AG04449 (cell line): ENCODE measurements around the gene KIAA0513.

ENCODE experiments used
- CTCF ChIA-PET: fragments of 350-600 bp; formaldehyde crosslinking; extraction: SDS; loops from one replicate; lab custom pipeline; 2021; ENCODE audit warnings: antibody characterized with exemption; lab: Yijun Ruan, JAX
- POLR2A ChIA-PET: fragments of 400-600, 350-600 bp; formaldehyde crosslinking; extraction: SDS; loops from one replicate; lab custom pipeline; 2020; ENCODE audit warnings: antibody characterized with exemption, inconsistent platforms; lab: Yijun Ruan, JAX
- DNase-seq: peaks from one replicate; pipeline ENCODE4 v3.0.0-alpha.2; 2010; ENCODE audit warnings: low read depth, low spot score
- H3K4me3 ChIP-seq: 2 replicates; pipeline ENCODE4 v1.5.1; 2011; ENCODE audit warnings: low read depth, mild to moderate bottlenecking, control low read depth, low read length
- CTCF ChIP-seq: IDR thresholded peaks from one replicate; pipeline ENCODE4 v1.5.1; 2011; ENCODE audit warnings: mild to moderate bottlenecking, moderate library complexity, low read length, control low read depth, inconsistent platforms; ENCODE audit not compliant: insufficient read depth; ENCODE audit errors: missing control alignments

KIAA0513 gene

DNA sequence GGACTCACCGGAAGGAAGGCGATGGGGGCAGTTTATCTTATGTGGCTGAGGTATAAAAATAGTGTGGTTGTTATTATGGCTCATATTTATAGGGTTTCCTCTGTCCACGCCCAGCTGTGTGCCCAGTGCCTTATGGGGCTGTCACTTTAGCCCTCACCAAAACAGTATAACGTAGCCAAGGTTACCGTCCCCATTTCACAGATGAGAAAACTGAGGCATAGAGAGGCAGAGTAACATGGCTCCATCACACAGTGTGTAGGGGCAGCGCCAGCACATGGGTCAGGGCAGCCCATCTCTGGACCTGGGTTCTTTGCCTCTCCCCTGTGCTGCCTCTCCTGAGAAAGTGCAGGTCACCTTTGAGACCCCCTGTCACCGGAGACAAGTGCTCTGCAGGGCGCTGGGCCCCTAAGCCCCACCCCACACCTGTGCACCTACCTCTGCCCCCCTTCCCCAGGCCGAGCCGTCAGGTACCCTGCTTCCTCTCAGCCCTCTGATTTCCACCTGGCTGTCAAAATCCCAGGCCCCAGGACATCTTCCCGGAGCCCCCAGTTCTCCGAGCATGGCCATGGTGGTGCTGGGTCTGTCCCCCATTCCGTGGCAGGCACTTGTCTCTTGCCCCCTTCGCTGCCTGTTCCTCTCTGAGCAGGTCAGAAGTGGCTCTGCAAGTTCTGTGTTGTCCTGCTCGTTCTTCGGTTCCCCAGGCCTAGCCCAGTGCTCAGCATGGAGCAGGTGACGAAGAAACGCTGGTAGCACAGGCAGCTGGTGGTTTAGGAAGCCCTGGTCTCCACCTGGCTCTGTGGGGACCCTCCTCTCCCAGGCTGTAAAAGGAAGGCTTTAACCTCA, 7.2 kb downstream of the KIAA0513 start:
- DNase-seq: no peak
- TF ChIP-seq CTCF: no peak
- no peak overlapping the region for H3K4me3 ChIP-seq
- ChIA-PET CTCF (no interaction called here), POLR2A (interaction anchor here (0.6 kb wide), 1 partner anchor 60 kb away, joined by 3 read pairs; no protein-coding TSS in a partner anchor)

DNA sequence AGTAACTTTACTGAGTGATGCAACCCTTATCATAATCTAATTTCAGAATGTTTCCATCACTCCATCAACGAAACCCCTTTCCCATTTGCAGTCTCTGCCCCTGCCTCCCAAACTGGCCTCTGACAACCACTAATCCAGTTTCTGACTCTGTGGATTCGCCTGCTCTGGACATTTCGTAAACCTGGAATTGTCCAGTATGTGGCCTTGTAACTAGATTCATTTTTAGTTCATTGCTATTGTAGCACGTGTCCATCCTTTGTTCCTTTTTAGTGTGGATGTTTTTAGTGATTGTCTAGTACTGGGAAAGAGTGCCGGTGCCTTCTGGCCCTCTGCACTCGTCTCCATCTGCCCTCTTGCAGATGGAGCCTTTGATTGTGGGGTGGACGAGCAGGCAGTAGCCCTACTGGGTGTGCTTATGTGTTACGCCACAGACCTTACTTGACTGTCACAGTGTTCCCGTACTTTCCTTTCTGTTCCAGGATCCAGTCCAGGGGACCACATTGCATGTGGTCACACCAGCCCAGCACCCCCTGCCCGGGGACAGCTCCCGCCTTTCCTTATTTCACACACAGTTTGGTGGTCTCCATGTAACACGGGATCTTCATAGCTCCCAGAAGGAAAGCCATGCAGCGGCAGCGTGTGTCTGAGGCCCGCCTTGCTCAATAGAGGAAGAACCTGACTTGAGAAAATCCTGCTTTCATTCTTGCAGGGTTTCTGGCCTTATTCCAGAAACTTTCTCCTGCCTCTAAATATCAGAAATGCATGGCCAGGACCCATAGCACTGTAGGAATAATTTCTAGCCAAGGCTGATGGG, 8.8 kb downstream of the KIAA0513 start:
- H3K4me3 ChIP-seq: no peak overlapping the region
- no peak for DNase-seq
- CTCF ChIA-PET: interaction anchor here (1.0 kb wide), 1 partner anchor 282 kb away, joined by 3 read pairs; no protein-coding TSS in a partner anchor
- TF ChIP-seq CTCF: no peak
- POLR2A ChIA-PET: no interaction called here

- ChIA-PET POLR2A (no interaction called here), CTCF (interaction anchor here (1.0 kb wide), 1 partner anchor 283 kb away, joined by 3 read pairs; no protein-coding TSS in a partner anchor)
- H3K4me3 ChIP-seq: no peak overlapping the region
- no peak for DNase-seq
- no peak for TF ChIP-seq CTCF
Measured at GRCh38 chr16:85037050-85037410, 9.4 kb downstream of the KIAA0513 start.

GRCh38 chr16:85037721-85038120, 10.1 kb downstream of the KIAA0513 start:
- ChIA-PET CTCF (interaction anchor here (1.0 kb wide), 1 partner anchor 283 kb away, joined by 3 read pairs; no protein-coding TSS in a partner anchor), POLR2A (no interaction called here)
- DNase-seq: no peak
- TF ChIP-seq CTCF: no peak
- no peak overlapping the region for H3K4me3 ChIP-seq

DNA sequence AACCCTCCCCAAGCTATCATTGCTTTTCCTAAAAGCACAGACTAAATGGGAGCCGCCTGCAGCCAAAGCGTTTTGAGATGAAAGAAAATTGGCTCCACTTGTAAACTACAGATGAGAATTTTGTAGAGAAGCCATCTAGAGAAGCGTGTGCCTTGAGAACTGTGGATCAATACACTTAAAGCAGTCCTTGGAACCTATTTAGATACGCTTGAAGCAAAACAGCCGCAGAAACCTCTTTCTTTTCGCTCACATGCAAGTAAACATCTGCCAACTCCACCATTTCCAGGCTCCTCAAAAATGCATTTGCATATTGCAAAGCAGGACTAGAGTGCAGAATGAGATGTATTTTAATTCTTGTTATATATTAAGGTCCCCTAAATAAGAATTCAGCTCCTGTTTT, 13.1 kb downstream of the KIAA0513 start:
- CTCF ChIA-PET: interaction anchor here (1.6 kb wide), 1 partner anchor 11 kb away, joined by 3 read pairs; no protein-coding TSS in a partner anchor
- H3K4me3 ChIP-seq: no peak overlapping the region
- no peak for TF ChIP-seq CTCF
- POLR2A ChIA-PET: no interaction called here
- no peak for DNase-seq
